ENCODE data around the gene CASR.
"Not testable (repeated sequence)": the region's sequence is repeated elsewhere in the genome, so short reads cannot be mapped to it uniquely, and the experiment has no call there.

CASR gene

DNA sequence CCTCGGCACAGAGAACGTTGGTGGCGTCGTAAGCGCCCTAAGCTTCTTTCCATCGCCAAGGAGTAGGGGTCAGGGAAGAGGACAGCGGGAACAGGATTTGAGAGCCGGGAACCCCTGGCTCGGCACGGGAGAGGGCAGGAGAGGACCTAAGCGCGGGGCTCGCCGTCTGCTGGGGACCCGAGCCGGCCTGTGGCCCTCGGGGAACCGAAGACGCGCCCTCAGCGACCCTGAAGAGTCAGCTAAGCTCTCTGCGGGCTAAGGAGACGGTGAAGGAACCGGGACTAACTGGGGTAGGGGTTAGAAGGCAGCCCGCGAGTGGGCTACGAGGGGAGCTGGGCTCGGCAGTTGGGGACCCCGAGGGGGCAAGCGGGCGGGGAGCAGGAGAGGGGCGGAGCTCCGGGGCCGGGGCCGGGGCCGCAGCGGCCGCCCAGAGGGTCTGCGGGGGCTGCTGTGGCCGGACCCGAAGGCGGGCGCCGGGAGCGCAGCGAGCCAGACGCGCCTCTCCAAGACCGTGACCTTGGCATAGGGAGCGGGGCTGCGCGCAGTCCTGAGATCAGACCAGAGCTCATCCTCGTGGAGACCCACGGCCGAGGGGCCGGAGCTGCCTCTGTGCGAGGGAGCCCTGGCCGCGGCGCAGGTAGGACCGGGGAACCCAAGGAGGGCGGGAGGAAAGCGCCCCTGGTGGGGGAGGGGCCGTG is 574 bp downstream of the CASR start:
- H3K27me3 ChIP-seq (ENCODE audit: control insufficient read depth in 5 of 5, insufficient read depth in 4 of 5, low read length in 5 of 5), result peaks cover 16 to 21% (median 19%) of the 10 kb centered on the region in 5 donors
- H3K4me3 ChIP-seq (ENCODE audit: low read depth in 1 of 5, low read length in 5 of 5), result peak overlapping the region in 2 of 5 donors; percentile 36 to 37
- H3K4me1 ChIP-seq (ENCODE audit: control insufficient read depth in 5 of 5, insufficient read depth in 5 of 5, low read length in 5 of 5), result peaks cover 0 to 10% (median 6%) of the 10 kb centered on the region in 5 donors
- no peaks in the 10 kb centered on the region for H3K36me3 ChIP-seq (ENCODE audit: control insufficient read depth in 5 of 5, insufficient read depth in 5 of 5, low read length in 5 of 5)
- H3K27ac ChIP-seq (ENCODE audit: low read depth, low read length), result no peak overlapping the region
- no peaks in the 10 kb centered on the region for H3K9me3 ChIP-seq (ENCODE audit: control insufficient read depth in 5 of 5, low read length in 5 of 5)
- H3K9ac ChIP-seq (ENCODE audit: low read length in 5 of 5), result no peak overlapping the region

DNA sequence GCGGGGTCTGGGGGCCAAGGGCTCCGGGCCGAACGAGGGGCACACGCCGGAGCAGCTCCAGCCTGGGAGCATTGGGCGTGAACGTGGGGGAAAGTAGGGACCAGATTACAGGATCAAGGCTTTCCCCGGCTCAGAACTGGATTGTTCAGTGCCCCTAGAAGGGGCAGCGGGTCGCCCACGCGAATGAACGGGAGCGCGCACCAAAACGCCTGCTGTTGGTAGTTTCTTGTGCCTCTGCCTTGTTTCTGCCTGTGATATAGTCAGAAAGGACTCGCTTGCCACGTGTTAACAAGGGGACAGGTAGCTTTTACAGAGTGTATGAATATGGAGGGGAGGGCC is 1.1 kb downstream of the CASR start:
- H3K36me3 ChIP-seq (ENCODE audit: control insufficient read depth in 5 of 5, insufficient read depth in 5 of 5, low read length in 5 of 5), result no peaks in the 10 kb centered on the region
- no peak overlapping the region for H3K9ac ChIP-seq (ENCODE audit: low read length in 5 of 5)
- peak overlapping the region in 2 of 5 donors; percentile 36 to 37 for H3K4me3 ChIP-seq (ENCODE audit: low read depth in 1 of 5, low read length in 5 of 5)
- no peak overlapping the region for H3K27ac ChIP-seq (ENCODE audit: low read depth, low read length)
- H3K9me3 ChIP-seq (ENCODE audit: control insufficient read depth in 5 of 5, low read length in 5 of 5), result no peaks in the 10 kb centered on the region
- peaks cover 0 to 10% (median 6%) of the 10 kb centered on the region in 5 donors for H3K4me1 ChIP-seq (ENCODE audit: control insufficient read depth in 5 of 5, insufficient read depth in 5 of 5, low read length in 5 of 5)
- H3K27me3 ChIP-seq (ENCODE audit: control insufficient read depth in 5 of 5, insufficient read depth in 4 of 5, low read length in 5 of 5), result peaks cover 16 to 21% (median 21%) of the 10 kb centered on the region in 5 donors

GRCh38 chr3:122186372-122186771 is 2.9 kb downstream of the CASR start:
- no peaks in the 10 kb centered on the region for H3K36me3 ChIP-seq (ENCODE audit: control insufficient read depth in 5 of 5, insufficient read depth in 5 of 5, low read length in 5 of 5)
- H3K4me1 ChIP-seq (ENCODE audit: control insufficient read depth in 5 of 5, insufficient read depth in 5 of 5, low read length in 5 of 5), result peaks cover 0 to 10% (median 6%) of the 10 kb centered on the region in 5 donors
- no peak overlapping the region for H3K4me3 ChIP-seq (ENCODE audit: low read depth in 1 of 5, low read length in 5 of 5)
- no peaks in the 10 kb centered on the region for H3K9me3 ChIP-seq (ENCODE audit: control insufficient read depth in 5 of 5, low read length in 5 of 5)
- H3K27me3 ChIP-seq (ENCODE audit: control insufficient read depth in 5 of 5, insufficient read depth in 4 of 5, low read length in 5 of 5), result peaks cover 21% of the 10 kb centered on the region in 5 donors
- H3K9ac ChIP-seq (ENCODE audit: low read length in 5 of 5), result no peak overlapping the region
- H3K27ac ChIP-seq (ENCODE audit: low read depth, low read length), result no peak overlapping the region

GRCh38 chr3:122188737-122189136 is 5.3 kb downstream of the CASR start:
- peaks cover 0 to 9% (median 3%) of the 10 kb centered on the region in 5 donors for H3K4me1 ChIP-seq (ENCODE audit: control insufficient read depth in 5 of 5, insufficient read depth in 5 of 5, low read length in 5 of 5)
- H3K9ac ChIP-seq (ENCODE audit: low read length in 5 of 5), result no peak overlapping the region
- H3K4me3 ChIP-seq (ENCODE audit: low read depth in 1 of 5, low read length in 5 of 5), result no peak overlapping the region
- no peaks in the 10 kb centered on the region for H3K36me3 ChIP-seq (ENCODE audit: control insufficient read depth in 5 of 5, insufficient read depth in 5 of 5, low read length in 5 of 5)
- H3K27ac ChIP-seq (ENCODE audit: low read depth, low read length), result no peak overlapping the region
- H3K9me3 ChIP-seq (ENCODE audit: control insufficient read depth in 5 of 5, low read length in 5 of 5), result no peaks in the 10 kb centered on the region
- H3K27me3 ChIP-seq (ENCODE audit: control insufficient read depth in 5 of 5, insufficient read depth in 4 of 5, low read length in 5 of 5), result peaks cover 17% of the 10 kb centered on the region in 5 donors

- Histone ChIP-seq H3K27me3 (ENCODE audit: control insufficient read depth in 5 of 5, insufficient read depth in 4 of 5, low read length in 5 of 5) (peaks cover 11 to 17% (median 14%) of the 10 kb centered on the region in 5 donors), H3K4me1 (ENCODE audit: control insufficient read depth in 5 of 5, insufficient read depth in 5 of 5, low read length in 5 of 5) (peaks cover 0 to 4% (median 0%) of the 10 kb centered on the region in 5 donors), H3K27ac (ENCODE audit: low read depth, low read length) (no peak overlapping the region), H3K9ac (ENCODE audit: low read length in 5 of 5) (no peak overlapping the region), H3K36me3 (ENCODE audit: control insufficient read depth in 5 of 5, insufficient read depth in 5 of 5, low read length in 5 of 5) (no peaks in the 10 kb centered on the region), H3K9me3 (ENCODE audit: control insufficient read depth in 5 of 5, low read length in 5 of 5) (no peaks in the 10 kb centered on the region), H3K4me3 (ENCODE audit: low read depth in 1 of 5, low read length in 5 of 5) (no peak overlapping the region)
These were observed 5.9 kb downstream of the CASR start for GRCh38 chr3:122189357-122189756.

- Histone ChIP-seq H3K27me3 (ENCODE audit: control insufficient read depth in 5 of 5, insufficient read depth in 4 of 5, low read length in 5 of 5) (peaks cover 1 to 10% (median 7%) of the 10 kb centered on the region in 5 donors), H3K9ac (ENCODE audit: low read length in 5 of 5) (no peak overlapping the region), H3K27ac (ENCODE audit: low read depth, low read length) (no peak overlapping the region), H3K9me3 (ENCODE audit: control insufficient read depth in 5 of 5, low read length in 5 of 5) (no peaks in the 10 kb centered on the region), H3K4me1 (ENCODE audit: control insufficient read depth in 5 of 5, insufficient read depth in 5 of 5, low read length in 5 of 5) (no peaks in the 10 kb centered on the region), H3K36me3 (ENCODE audit: control insufficient read depth in 5 of 5, insufficient read depth in 5 of 5, low read length in 5 of 5) (no peaks in the 10 kb centered on the region), H3K4me3 (ENCODE audit: low read depth in 1 of 5, low read length in 5 of 5) (no peak overlapping the region)
These were observed 7.1 kb downstream of the CASR start for GRCh38 chr3:122190525-122190924.

GRCh38 chr3:122198966-122199365 is 15.5 kb downstream of the CASR start:
- Histone ChIP-seq H3K27me3 (ENCODE audit: control insufficient read depth in 5 of 5, insufficient read depth in 4 of 5, low read length in 5 of 5) (no peaks in the 10 kb centered on the region), H3K4me3 (ENCODE audit: low read depth in 1 of 5, low read length in 5 of 5) (no peak overlapping the region), H3K9ac (ENCODE audit: low read length in 5 of 5) (no peak overlapping the region), H3K4me1 (ENCODE audit: control insufficient read depth in 5 of 5, insufficient read depth in 5 of 5, low read length in 5 of 5) (no peaks in the 10 kb centered on the region), H3K27ac (ENCODE audit: low read depth, low read length) (no peak overlapping the region), H3K36me3 (ENCODE audit: control insufficient read depth in 5 of 5, insufficient read depth in 5 of 5, low read length in 5 of 5) (no peaks in the 10 kb centered on the region), H3K9me3 (ENCODE audit: control insufficient read depth in 5 of 5, low read length in 5 of 5) (no peaks in the 10 kb centered on the region)

- no peak overlapping the region for H3K27ac ChIP-seq (ENCODE audit: low read depth, low read length)
- H3K27me3 ChIP-seq (ENCODE audit: control insufficient read depth in 5 of 5, insufficient read depth in 4 of 5, low read length in 5 of 5), result no peaks in the 10 kb centered on the region
- no peak overlapping the region for H3K9ac ChIP-seq (ENCODE audit: low read length in 5 of 5)
- H3K9me3 ChIP-seq (ENCODE audit: control insufficient read depth in 5 of 5, low read length in 5 of 5), result no peaks in the 10 kb centered on the region
- H3K4me3 ChIP-seq (ENCODE audit: low read depth in 1 of 5, low read length in 5 of 5), result no peak overlapping the region
- no peaks in the 10 kb centered on the region for H3K36me3 ChIP-seq (ENCODE audit: control insufficient read depth in 5 of 5, insufficient read depth in 5 of 5, low read length in 5 of 5)
- H3K4me1 ChIP-seq (ENCODE audit: control insufficient read depth in 5 of 5, insufficient read depth in 5 of 5, low read length in 5 of 5), result no peaks in the 10 kb centered on the region
These were observed 16.1 kb downstream of the CASR start for GRCh38 chr3:122199552-122199951.

- H3K4me1 ChIP-seq (ENCODE audit: control insufficient read depth in 5 of 5, insufficient read depth in 5 of 5, low read length in 5 of 5), result no peaks in the 10 kb centered on the region
- no peaks in the 10 kb centered on the region for H3K27me3 ChIP-seq (ENCODE audit: control insufficient read depth in 5 of 5, insufficient read depth in 4 of 5, low read length in 5 of 5)
- H3K36me3 ChIP-seq (ENCODE audit: control insufficient read depth in 5 of 5, insufficient read depth in 5 of 5, low read length in 5 of 5), result no peaks in the 10 kb centered on the region
- H3K4me3 ChIP-seq (ENCODE audit: low read depth in 1 of 5, low read length in 5 of 5), result no peak overlapping the region
- no peaks in the 10 kb centered on the region for H3K9me3 ChIP-seq (ENCODE audit: control insufficient read depth in 5 of 5, low read length in 5 of 5)
- no peak overlapping the region for H3K27ac ChIP-seq (ENCODE audit: low read depth, low read length)
- no peak overlapping the region for H3K9ac ChIP-seq (ENCODE audit: low read length in 5 of 5)
These were observed 17.2 kb downstream of the CASR start for GRCh38 chr3:122200661-122201060.

DNA sequence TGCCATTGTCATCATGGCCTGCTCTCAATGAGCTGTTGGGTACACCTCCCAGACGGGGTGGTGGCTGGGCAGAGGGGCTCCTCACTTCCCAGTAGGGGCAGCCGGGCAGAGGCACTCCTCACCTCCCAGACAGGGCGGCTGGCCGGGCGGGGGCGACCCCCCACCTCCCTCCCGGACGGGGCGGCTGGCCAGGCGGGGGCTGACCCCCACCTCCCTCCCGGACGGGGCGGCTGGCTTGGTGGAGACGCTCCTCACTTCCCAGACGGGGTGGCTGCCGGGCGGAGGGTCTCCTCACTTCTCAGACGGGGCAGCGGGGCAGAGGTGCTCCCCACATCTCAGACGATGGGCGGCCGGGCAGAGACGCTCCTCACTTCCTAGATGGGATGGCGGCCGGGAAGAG is 18.0 kb downstream of the CASR start:
- H3K36me3 ChIP-seq (ENCODE audit: control insufficient read depth in 5 of 5, insufficient read depth in 5 of 5, low read length in 5 of 5); H3K9me3 ChIP-seq (ENCODE audit: control insufficient read depth in 5 of 5, low read length in 5 of 5); H3K4me3 ChIP-seq (ENCODE audit: low read depth in 1 of 5, low read length in 5 of 5); H3K27me3 ChIP-seq (ENCODE audit: control insufficient read depth in 5 of 5, insufficient read depth in 4 of 5, low read length in 5 of 5); H3K4me1 ChIP-seq (ENCODE audit: control insufficient read depth in 5 of 5, insufficient read depth in 5 of 5, low read length in 5 of 5); H3K9ac ChIP-seq (ENCODE audit: low read length in 5 of 5); H3K27ac ChIP-seq (ENCODE audit: low read depth, low read length): not testable (repeated sequence)
